GM19395 (cell line): ENCODE data around the gene APCDD1L.

Experiments used
- ATAC-seq: cut with Tn5 transposase; IDR thresholded peaks from one replicate; pipeline ENCODE4 v1.9.1; 2021; ENCODE audit warnings: mild to moderate bottlenecking, moderate library complexity; ENCODE audit not compliant: unreplicated experiment

The APCDD1L gene

GRCh38 chr20:58515233-58516212, at the start of gene APCDD1L:
Gene APCDD1L, minus strand, starts transcription at chr20:58515399. Its CDS starts 692 bp downstream, at chr20:58514707.
- no peak for ATAC-seq

- no peak for ATAC-seq
Measured at GRCh38 chr20:58559368-58559729, 44.1 kb upstream of the APCDD1L start.

- ATAC-seq: no peak
Measured at GRCh38 chr20:58558486-58559367, 43.5 kb upstream of the APCDD1L start.

GRCh38 chr20:58557733-58558342, 42.6 kb upstream of the APCDD1L start:
- no peak for ATAC-seq

- no peak for ATAC-seq
Measured at GRCh38 chr20:58556961-58557360, 41.8 kb upstream of the APCDD1L start.

- ATAC-seq: no peak
Measured at GRCh38 chr20:58555078-58555765, 40.0 kb upstream of the APCDD1L start.

- no peak for ATAC-seq
Measured at GRCh38 chr20:58554541-58554940, 39.3 kb upstream of the APCDD1L start.

- ATAC-seq: no peak
Measured at GRCh38 chr20:58553841-58554240, 38.6 kb upstream of the APCDD1L start.

- no peak for ATAC-seq
Measured at GRCh38 chr20:58553166-58553696, 38.0 kb upstream of the APCDD1L start.

- ATAC-seq: no peak
Measured at GRCh38 chr20:58552366-58552934, 37.3 kb upstream of the APCDD1L start.

GRCh38 chr20:58551631-58552030, 36.4 kb upstream of the APCDD1L start:
- ATAC-seq: no peak

GRCh38 chr20:58550275-58551059, 35.3 kb upstream of the APCDD1L start:
- ATAC-seq: no peak

GRCh38 chr20:58549231-58550209, 34.3 kb upstream of the APCDD1L start:
- ATAC-seq: no peak

GRCh38 chr20:58547623-58548475, 32.6 kb upstream of the APCDD1L start:
- no peak for ATAC-seq

- no peak for ATAC-seq
Measured at GRCh38 chr20:58546756-58547622, 31.8 kb upstream of the APCDD1L start.

GRCh38 chr20:58546416-58546711, 31.2 kb upstream of the APCDD1L start:
- no peak for ATAC-seq
